CD4-positive, alpha-beta T cell treated with Interleukin-6 for 4 hours (primary cell): ENCODE measurements around the gene CDC42BPB.
A peak's percentile ranks its signal among the peaks of the same experiment; 100 is the strongest.

Experiments used
- DNase-seq: peaks from one replicate; pipeline ENCODE4 v3.0.0-alpha.2; 2020; ENCODE audit warnings: mixed read lengths

The CDC42BPB gene

DNA sequence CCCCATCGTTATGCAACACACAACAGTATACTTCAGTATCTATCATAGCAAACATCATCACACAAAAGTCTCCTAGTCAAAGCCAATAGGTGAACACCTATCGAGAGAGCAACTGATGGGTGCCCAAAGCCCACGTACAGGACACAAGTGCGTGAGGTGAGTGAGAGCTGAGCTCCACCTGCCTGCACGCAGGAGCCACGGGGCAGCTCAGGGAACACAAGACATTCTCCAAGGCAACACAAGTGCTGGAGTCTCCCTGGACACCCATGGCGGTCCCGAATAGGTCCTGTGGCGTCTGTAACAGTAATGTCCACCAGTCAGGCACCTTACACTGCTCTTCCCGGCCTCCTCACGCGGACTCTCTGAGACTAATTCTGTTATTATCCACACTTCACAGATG, 44.3 kb downstream of the CDC42BPB start:
- no peak for DNase-seq

DNA sequence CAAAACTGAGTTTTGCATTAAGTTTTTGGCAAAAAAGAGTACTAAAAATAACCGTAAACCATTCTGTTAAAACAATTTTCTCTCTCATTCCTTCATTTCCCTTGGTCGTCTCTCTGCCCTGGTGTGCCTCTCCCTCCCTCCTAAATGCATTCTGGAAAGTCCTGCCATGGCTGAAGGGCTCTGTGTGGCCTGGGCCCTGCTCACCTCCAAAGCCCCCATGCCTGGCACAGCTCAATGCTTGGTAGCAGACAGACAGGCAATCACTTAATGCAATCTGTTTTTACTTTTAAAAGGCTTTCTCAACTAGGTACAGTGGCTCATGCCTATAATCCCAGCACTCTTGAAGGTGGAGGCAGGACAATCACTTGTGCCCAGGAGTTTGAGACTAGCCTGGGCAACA, 47.8 kb downstream of the CDC42BPB start:
- DNase-seq, result no peak

DNA sequence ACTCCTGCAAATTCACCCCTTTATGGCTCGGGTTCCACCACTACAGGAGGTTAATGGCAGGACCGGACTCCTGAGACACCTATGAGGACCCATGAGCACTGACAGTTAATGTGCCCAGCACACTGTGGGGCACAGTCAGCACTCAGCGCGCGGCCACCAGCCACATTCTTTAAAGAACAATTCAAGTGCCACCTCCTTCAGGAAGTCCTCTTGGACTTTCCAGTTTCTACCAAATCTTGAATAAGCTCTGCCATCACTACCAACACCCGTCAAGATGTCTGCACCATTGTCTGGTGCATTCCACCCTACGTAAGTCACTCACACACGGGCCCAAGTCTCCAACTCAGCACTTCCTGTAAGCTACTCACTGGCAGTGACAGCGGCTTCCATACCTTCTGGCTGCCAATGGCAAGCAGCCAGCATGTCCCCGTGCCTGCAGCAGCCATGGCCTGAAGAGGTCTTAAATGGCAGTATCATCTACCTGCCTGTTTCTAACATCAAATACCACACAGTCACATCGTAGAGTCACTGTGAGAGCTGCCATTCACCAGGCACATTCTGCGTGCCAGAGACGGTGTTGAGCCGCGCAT, 48.5 kb downstream of the CDC42BPB start:
- no peak for DNase-seq

DNA sequence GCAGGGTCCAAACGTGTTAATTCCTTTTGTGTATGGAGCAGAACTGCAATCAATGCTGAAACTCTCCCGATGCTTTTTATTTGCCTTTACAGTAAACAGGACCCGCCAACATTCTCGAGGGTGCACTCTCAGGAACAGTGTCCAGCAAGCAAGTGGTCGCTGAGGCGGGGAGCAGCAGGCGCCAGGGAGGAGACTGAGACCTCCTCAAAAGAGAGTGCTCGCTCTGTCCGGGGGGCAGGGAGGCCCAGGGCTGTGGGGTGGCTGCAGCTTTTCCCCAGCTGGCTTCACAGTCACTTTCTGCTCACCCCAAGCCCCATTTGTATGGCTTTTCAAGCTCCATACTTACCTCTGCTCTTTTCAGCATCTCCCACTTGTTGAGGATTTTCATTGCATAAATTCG, 49.2 kb downstream of the CDC42BPB start:
- no peak for DNase-seq

DNA sequence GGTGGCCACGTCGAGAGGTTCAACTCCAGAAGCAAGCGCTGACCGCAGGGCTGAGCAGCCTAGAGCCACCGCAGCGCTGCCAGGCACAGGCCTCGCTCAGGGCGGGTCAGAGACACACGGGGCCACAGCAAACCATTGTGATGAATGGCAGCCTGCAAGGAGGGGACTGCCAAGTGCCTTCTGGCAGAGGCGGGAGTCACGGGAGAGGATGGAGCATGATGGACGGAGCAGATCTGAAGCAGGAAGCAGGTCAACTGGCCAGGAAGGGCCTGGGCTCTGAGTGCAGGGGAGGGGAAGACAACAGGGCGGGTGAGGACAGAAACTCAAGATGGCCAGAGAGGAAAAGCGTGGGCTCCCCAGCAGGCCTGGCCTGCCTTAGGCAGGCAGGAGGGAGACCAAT, 49.8 kb downstream of the CDC42BPB start:
- no peak for DNase-seq

DNA sequence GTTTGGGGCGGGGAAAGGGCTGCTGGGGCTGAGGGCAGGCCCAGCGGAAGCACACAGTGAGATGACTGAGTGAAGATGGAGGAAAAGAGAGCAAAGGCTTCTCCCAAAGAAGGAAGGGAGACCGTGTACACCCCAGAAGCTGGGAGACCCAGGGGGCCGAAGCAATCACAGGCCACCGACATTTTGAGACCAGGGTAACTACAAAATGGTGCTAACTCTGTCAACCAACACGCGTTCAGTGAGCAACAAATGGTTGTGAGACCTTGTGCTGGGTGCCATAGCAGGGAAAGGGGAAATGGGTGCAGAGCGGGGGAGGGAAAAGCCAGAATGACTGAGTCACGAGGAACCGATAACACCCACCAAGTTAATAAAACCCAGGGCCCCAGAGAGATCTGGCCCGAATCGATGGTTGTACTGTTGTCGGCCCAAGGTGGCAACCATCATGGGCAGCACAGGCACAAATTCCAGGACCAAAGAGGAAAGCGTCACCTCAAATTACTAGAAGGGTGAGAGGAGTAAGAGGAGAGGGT, 50.3 kb downstream of the CDC42BPB start:
- no peak for DNase-seq

DNA sequence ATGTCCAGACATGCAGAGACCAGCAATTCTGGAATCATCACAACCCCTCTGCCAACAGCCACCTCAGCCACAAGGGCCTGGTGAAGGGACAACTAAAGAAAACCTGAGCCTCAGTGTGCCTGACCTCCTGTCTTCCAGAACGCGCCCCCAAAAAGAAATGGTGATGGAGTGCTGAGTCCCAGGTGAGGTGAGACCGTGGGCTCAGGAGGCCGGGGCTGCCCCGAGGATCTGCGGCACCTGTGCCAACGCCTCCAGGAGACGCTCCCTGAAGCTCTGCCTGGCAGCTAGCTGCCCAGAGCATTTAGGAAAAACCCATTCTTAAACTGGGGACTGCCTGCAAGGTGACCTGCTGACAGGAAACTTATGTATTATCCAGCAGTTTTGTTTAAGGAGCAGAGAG, 51.2 kb downstream of the CDC42BPB start:
- no peak for DNase-seq

DNA sequence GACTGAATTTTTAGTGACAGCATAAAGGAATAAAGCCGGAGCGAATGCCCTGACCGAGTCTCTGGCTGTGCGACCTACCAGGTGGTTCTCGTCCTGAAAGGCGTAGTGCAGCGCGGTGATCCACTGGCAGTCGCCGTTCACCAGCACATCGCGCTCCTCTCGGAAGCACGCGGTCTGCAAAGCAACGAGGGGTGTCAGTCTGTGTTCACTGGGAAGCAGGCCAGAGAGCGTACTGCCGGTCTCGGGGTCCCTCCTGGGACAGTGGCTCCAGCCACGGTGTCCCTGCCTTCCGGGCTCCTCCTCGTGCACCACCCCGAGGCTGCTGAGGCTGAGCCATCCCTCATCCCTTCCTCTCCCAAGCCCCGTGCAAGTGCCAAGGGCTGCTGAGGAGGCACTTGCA, 53.5 kb downstream of the CDC42BPB start:
- no peak for DNase-seq

DNA sequence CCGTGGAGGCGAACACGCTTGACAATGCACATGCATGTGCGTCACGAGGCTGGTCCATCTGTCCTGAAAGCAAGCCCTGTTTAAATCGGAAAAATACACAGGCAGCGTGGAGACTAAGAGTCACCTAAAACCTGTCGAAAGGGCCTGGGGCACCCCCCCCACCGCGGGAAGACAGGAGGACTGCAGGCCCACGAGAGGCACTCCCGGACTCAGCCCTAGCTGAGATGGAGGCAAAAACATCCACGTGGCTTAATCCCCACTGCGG, 54.1 kb downstream of the CDC42BPB start:
- no peak for DNase-seq

DNA sequence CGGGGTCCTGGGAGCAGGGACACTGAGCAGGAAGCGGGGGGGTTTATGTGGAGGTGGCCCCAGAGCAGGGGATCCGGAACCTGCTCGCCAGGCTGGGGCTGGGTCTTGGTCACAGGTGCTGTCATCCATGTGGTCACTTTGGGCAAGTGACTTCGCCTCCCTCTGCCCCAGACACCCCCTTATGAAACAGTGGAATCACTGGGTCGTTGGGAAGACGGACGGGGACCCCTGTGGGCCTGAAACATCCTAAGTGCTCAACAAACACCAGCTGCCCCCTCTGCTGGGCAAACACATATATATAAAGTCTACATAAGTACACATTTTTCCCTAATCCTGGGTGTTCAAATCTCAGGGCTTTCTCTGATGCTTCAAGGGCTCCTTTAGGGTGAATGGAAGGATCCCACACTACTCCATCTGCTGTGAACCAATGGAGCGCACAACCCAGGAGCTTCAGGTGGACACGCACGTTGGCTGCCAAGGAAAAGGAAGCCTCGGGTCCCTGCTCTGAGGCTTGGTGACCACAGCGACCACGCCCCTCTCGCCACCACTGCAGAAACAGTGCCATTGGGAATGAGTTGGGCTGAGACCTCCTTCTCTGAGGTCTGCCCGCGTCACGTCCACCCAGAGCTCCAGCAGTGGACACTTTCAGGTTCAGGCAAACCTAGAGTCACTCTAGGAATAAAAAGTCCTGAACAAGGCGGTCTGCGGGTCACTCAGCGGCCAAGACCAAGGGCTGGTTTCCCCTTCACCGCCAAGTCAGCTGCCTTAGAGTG, 54.6 kb downstream of the CDC42BPB start:
- peak; percentile 8 for DNase-seq

DNA sequence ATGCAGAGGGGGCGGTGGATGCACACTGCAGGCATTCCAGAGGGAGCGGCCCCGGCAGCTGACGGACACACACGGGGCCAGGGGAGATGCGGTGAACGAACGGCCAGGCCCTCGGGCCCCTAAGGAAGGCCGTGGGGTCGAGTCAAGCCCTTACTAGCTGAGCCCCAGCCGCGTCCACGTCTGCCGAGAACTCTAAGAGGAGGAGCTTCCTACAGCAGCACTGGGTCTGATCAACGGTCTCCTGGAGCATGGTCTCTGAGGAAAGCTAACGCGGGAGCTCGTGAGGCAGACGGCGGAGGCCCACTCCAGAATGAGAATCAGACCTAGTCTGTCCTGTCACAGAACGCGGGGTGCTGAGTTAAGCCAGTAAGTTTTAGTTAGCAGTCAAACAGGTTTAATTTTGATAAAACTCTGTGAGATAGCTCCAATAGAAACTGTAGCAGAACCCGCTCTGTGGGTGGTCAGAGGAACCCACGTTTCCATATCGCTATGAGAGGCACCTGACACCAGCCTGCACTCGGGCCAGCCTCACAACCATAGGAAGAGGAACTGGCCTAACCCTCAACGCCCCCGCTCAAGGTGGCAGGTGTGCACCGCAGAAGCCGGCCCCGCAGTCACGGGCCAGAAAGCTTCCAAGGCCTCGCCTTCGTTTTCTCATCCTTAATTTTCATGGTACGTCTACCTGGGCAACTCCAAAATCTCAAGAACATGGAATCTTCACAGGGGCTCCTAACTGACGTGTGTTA, 55.5 kb downstream of the CDC42BPB start:
- no peak for DNase-seq

DNA sequence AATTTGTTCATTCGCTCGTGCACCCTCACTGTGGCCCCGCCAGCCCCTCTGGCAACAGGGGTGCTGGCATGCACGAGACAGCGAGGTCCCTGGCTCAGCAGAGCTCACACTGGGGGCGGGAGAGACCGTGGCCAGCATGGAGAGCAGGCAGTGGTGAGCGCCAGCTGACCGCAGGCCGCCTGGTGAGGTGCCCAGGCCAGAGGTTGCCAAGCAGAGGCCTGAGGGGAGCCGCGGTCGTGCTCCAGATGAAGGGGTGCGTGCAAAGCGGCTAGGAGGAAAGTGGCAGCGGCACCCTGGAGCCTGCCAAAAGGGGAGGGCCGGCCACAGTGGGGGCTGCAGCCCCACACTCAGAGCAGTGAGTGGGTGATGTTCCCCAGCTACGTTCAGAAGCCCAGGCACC, 56.1 kb downstream of the CDC42BPB start:
- DNase-seq, result no peak

DNA sequence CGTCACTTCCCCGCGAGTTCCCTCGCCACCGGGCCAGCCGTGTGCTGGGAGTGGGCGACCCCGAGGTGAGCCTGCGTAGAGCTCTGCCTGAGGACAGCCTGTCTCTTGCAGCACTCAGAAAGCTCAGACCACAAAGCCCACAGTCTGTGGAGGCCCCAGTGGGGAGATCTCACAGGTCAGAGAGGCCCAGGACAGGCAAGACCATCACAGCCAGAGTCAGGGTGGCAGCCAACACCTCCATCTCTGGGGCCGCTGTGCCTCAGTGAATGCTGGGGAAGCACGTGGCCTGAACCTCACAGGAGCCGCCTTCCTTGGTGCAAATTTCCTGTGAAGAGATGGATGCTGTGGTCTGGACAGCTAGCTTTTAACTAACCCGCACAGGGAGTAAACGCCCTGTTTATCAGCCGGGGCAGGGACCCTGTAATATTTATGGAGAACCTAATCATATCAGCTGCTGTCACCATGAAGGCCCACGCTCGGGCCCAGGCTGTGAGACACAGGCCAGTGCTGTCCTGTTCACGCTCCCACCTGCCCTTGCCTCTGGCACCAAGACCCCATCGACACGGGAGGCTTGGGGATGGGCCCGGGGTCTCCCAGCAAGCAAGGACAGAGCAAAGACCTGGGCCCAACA, 56.9 kb downstream of the CDC42BPB start:
- DNase-seq, result no peak

DNA sequence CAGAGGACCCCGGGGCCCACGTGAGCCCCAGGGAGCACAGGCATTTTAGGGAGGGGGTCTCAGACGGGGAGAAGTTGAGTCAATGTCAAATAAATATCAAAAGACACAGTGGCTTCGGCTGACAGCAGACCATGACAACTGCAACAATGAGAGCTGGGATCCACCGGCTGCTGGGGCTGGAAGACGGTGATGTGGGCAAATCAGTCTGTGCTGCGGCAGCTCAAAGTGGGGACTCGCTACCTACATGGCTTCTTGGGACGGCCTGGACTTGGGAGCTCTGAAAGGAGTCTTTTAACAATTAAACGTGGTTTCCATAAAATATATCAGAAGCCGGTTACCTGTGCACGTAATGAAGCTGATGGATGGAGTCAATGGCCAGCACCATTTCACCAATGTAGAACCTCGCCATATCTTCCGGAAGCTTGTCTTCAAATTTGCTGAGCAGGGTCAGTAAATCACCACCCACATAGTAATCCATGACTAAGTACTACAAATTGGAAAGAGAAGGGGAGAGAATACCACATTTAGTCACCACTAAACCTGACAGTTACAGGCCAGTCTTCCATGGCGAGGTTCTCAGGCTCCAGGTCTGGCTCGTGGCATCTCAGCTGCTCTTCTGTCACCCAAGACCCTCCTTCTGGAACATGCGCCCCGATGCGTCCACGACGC, 58.0 kb downstream of the CDC42BPB start:
- no peak for DNase-seq

DNA sequence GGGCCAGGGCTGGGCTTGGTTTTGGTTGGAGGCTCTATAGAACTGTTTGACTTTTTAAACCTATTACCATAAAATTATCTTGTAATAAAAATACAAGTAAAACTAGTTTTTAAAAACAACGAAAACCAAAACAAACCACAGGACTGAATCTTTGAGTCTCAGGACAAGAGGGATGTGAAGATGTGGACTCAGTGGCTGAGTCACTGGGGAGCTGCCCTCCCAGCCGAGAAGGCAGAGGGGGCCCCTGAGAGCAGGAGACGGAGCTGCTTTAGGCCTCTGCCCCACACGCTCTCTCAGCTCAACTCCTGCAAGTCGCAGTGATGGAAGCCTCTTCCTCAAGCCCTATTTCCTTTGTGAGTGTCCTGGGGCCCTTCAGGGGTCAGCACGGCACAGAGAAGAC, 59.0 kb downstream of the CDC42BPB start:
- no peak for DNase-seq

DNA sequence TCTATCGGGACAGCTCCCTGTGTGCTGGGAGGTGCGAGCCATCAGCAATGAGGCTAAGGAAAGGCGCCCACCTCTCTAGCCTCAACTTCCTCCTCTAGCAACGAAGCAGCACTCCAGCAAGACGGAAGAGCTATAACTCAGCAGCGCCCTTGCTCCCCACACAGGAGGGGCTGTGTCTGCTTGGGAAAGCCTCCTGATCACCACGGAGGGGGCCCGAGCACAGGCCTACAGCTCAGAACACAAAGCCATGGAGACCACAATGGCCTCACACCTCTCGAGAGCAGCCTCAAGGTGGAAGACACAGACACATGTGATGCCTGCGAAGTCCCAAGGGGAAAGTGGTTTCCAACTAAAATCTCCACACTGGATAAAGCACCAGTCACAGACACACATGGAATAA, 60.4 kb downstream of the CDC42BPB start:
- no peak for DNase-seq

DNA sequence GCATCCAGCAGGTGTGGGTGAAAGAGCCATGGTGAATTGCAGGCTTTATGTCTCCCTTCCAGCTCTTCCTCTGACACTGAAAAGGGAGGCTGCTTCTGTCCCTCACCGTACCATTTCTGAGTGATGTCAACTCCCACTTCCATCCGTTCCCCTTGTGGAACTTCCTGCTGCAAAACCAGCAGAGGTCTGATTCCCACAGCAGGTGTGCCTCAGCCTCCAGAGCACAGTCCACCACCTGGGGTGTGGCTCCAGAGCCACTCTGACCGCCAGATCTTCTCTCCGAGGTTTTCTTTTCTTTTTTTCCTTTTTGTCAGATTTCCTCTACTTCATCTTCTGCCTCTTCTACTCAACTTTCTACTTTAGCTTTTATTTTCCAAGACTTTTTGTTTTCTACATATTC, 62.7 kb downstream of the CDC42BPB start:
- DNase-seq, result no peak

DNA sequence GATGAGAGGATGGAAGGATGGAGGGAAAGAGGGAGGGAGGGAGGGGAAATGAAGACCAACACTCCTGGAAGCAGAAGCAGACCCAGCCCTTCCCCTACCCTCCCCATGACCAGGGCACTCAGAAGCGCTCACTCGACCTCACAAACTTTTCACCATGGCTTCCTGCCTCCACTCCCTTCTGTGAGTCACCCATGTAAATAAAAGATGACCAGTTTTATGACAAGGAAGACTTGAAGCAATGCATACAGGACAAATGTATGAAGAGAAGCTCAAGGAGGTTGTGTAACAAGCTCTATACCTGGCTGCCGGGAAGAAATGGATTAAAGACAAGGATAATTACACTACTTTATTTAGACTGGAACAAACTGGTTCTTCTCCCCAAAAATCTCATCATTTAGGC, 63.8 kb downstream of the CDC42BPB start:
- no peak for DNase-seq

DNA sequence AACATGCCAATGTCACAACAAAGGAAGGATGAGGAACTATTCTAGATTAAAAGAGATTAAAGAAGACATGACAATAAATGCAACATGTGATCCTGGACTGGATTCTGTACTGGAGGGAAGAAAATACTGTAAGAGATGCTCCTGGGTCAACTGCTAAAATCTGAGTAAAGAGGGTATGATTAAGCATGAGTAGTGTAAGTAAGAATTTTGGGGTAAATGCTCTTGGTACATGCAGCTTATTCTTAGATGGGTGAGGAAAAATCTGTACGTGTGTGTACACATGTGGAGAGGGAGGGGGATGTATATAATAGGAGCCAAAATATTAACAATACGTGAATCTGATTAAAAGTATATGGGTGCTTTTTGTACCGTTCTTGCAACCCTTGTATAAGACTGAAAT, 66.0 kb downstream of the CDC42BPB start:
- no peak for DNase-seq

DNA sequence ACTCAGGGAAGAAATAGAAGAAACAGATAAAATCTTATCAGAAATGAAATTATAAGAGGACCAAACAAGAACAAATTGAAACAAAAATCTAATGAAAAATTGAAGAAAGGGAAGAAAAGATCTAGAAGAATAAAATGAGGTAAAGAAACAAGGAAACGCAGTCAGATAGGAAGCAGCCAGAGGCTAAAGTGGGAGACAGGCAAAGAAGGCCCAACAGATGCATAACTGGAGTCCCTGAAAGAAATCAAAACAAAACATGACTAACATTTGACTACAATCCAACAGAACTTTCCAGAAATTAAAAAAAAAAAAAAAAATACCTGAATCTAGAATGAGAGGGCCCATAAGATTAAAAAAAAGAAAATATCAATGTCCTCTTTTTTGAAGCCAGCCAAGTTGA, 69.3 kb downstream of the CDC42BPB start:
- no peak for DNase-seq

DNA sequence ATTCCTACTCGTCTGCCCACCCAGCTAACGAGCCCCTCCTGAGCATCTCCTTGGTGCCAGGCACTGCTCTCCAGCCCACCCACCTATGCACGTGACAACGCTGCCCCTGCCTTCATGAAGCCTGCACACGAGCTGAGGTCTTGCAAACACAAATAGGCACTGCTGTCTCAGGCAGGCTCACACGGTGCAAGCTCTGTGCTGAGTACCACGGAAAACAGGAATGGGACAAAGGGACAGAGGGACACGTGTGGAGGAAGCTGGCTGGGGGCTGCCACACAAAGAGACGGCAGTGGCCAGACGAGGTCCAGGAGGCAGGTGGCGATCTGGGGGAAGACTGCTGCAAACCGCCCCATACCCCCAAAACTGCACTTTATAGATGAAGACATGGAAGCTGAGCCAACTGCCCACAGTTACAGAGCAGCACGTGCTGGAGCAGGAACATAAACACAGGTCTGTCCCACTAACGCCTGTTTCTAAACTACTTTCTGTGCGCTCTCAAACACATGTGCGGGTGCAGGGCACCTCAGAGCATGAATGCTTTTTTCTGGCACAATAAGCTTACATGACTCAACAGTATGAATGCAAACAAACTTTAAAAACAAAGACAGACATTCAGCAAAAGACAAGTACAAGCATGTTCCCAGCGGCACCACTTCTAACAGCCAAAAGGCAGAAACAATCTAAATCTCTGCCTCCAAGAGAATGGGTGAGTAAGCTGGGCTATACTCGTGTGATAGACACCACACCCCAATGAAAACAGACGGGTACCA, 70.4 kb downstream of the CDC42BPB start:
- DNase-seq, result no peak

DNA sequence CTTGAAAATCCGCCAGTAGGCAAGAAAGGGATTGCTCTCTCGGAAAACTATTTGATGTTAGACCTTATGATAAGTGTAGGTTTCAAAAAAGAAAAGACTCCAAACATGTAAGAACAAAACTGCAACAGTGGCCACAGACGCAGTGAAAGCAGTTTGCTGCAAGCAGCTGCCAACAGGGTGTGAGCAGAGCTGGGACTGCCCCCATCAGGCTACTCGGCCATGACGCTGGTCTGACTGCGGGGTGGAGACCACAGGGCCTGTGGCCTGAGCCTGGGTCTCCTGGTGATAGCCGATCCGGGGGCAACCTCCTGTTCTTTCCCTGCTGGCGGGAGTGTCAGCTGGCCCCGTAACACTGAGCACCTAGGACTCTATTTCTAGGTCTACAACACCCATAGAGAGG, 71.7 kb downstream of the CDC42BPB start:
- DNase-seq, result no peak
